Thoracic aorta (tissue), 2 donors: ENCODE results near the gene ANKRD13C. TPM values are rescaled to one million over a fixed set of nuclear protein-coding genes. Genes with fewer than 3 reads are reported as not detected.

Experiments used
- ATAC-seq: fragments of 150-250 bp; one replicate; pipeline ENCODE4 v1.8.0; 2017; ENCODE audit warnings: low read depth; ENCODE audit not compliant: insufficient number of reproducible peaks, low FRiP score
- DNase-seq: peaks from one replicate; pipeline ENCODE4 v3.0.0-alpha.2; 2020; ENCODE audit warnings: low spot score
- H3K27ac ChIP-seq, 2 donors: fragments of 200-600 bp; sonication (generic); 1 replicate in 1 of 2; 2 replicates in 1 of 2; pipeline ENCODE4 v1.5.1; 2016; ENCODE audit warnings: mild to moderate bottlenecking in 2 of 2, moderate library complexity in 2 of 2
- H3K27me3 ChIP-seq: fragments of 200-600 bp; sonication (generic); replicated peaks from 2 replicates; pipeline ENCODE4 v1.6.0; 2016; ENCODE audit warnings: mild to moderate bottlenecking; ENCODE audit not compliant: insufficient read depth
- H3K36me3 ChIP-seq: fragments of 200-600 bp; sonication (generic); one replicate; pipeline ENCODE4 v1.5.1; 2016
- H3K4me1 ChIP-seq, 2 donors: fragments of 200-600 bp; sonication (generic); 1 replicate in 1 of 2; 2 replicates in 1 of 2; pipeline versions ENCODE4 v1.5.1 to v1.6.0; 2016; ENCODE audit warnings: low read depth in 2 of 2, mild to moderate bottlenecking in 1 of 2; ENCODE audit not compliant: control insufficient read depth in 1 of 2
- H3K4me3 ChIP-seq: fragments of 200-600 bp; sonication (generic); 2 replicates; pipeline ENCODE4 v1.5.1; 2016; ENCODE audit warnings: mild to moderate bottlenecking
- H3K9me3 ChIP-seq: fragments of 200-600 bp; sonication (generic); 2 replicates; pipeline ENCODE4 v1.5.1; 2016
- total RNA-seq, 2 donors: library from RNA; depleted of rRNA; stranded (reverse); fragments of >200 nt; gene quantifications; one replicate each; pipeline versions ENCODE4 v1.1.0 to v1.2.3, GENCODE V29; 2016
- TF ChIP-seq, protein P1 (sequence below): fragments of 200-600 bp; sonication (generic); IDR thresholded peaks from one replicate; pipeline ENCODE4 v1.5.1; 2019; ENCODE audit warnings: antibody characterized with exemption

Gene ANKRD13C
- total RNA-seq, 2 donors from 2014 or later = 19.6 to 34.4 TPM

DNA sequence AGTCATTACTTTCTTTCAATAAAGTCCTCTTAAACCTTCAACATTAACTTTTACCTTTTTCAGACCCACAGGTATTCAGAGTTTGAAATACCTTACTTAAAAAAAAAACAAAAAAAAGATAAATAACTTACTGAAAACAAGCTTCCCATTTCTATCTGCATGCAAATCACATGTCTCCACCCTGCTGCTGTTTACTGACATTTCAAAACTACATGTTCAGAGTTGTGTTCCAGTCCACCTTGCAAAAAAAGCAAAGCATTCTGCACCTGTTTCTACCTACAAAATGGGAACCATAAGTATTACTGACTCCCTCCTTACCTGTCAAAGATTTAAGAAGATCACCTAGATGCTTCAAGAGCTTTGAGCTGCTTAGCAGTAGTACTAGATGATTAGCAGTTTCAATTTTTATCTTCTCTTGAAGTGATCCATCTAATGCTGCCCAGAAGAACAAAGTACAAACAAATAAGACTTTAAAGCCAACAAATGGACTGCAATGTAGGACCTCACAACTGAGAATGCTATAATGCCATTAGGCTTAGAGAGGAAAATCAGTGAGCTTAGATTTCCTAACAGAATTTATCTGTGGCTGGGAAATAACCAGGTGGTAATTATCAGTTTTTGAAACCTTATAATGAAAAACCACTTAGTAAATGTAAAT, 61.2 kb downstream of the ANKRD13C start:
- DNase-seq (no peak), ATAC-seq (no peak)
- Histone ChIP-seq H3K27me3 (no peaks in the 10 kb centered on the region), H3K4me3 (no peak overlapping the region), H3K9me3 (no peaks in the 10 kb centered on the region), H3K36me3 (peaks cover 8% of the 10 kb centered on the region), H3K4me1 (no peaks in the 10 kb centered on the region), H3K27ac (no peak overlapping the region)
- TF ChIP-seq, protein P1, sequence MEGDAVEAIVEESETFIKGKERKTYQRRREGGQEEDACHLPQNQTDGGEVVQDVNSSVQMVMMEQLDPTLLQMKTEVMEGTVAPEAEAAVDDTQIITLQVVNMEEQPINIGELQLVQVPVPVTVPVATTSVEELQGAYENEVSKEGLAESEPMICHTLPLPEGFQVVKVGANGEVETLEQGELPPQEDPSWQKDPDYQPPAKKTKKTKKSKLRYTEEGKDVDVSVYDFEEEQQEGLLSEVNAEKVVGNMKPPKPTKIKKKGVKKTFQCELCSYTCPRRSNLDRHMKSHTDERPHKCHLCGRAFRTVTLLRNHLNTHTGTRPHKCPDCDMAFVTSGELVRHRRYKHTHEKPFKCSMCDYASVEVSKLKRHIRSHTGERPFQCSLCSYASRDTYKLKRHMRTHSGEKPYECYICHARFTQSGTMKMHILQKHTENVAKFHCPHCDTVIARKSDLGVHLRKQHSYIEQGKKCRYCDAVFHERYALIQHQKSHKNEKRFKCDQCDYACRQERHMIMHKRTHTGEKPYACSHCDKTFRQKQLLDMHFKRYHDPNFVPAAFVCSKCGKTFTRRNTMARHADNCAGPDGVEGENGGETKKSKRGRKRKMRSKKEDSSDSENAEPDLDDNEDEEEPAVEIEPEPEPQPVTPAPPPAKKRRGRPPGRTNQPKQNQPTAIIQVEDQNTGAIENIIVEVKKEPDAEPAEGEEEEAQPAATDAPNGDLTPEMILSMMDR = no peak

DNA sequence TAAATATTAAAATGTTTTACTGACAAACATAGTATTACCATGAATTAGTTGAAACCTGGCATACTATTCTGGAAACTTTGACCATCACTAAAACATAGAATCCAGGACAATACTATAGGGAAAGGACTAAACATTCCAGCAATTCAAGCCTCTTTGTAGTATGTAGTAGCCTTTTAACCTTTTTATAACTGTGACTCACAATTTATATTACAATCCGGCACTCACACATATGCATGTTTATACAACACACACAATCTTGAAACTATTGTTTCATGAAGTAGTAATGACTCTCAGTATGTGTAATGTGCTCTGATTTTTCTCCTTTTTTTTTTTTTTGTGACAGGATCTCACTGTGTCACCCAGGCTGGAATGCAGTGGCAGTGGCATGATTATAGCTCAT, 64.3 kb downstream of the ANKRD13C start:
- Histone ChIP-seq H3K9me3 (no peaks in the 10 kb centered on the region), H3K4me3 (no peak overlapping the region), H3K27ac (no peak overlapping the region), H3K27me3 (no peaks in the 10 kb centered on the region), H3K4me1 (no peaks in the 10 kb centered on the region), H3K36me3 (peaks cover 8% of the 10 kb centered on the region)
- ATAC-seq (no peak), DNase-seq (no peak)
- TF ChIP-seq, protein P1 = no peak

DNA sequence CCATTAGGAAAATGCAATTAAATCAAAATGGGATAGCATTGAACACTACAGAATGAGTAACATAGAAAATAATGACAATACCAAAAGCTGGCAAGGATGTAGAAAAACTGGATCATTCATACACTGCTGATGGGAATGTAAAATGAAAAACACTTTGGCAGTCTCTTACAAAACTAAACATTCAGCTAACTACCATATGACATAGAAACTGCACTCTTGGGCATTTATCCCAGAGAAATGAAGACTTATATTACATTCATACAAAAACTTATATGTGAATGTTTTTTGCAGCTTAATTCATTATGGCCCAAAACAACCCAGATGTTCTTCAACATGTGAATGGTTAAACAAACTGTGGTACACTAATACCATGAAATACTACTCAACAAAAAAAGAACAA, 66.4 kb downstream of the ANKRD13C start:
- Histone ChIP-seq H3K4me1 (no peaks in the 10 kb centered on the region), H3K36me3 (peaks cover 8% of the 10 kb centered on the region), H3K4me3 (no peak overlapping the region), H3K27ac (no peak overlapping the region), H3K9me3 (no peaks in the 10 kb centered on the region), H3K27me3 (no peaks in the 10 kb centered on the region)
- TF ChIP-seq, protein P1 = no peak
- DNase-seq (no peak), ATAC-seq (no peak)

DNA sequence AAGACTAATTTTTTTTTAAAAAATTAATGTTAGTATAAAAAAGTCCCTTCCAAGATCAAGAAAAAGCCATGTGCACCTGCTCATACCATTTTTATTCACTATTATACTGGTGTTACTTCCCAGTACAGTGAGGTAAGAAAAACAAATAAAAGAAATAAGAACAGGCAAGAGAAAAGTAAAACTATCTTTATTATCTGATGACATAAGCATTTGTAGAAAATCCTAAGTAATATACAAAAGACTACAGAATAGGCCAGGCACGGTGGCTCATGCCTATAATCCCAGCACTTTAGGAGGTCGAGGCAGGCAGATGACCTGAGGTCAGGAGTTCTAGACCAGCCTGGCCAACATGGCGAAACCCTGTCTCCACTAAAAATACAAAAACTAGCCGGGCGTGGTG, 68.1 kb downstream of the ANKRD13C start:
- no peak overlapping the region for H3K4me3 ChIP-seq
- no peaks in the 10 kb centered on the region for H3K9me3 ChIP-seq
- TF ChIP-seq, protein P1 = no peak
- no peaks in the 10 kb centered on the region for H3K4me1 ChIP-seq
- H3K27me3 ChIP-seq = no peaks in the 10 kb centered on the region
- no peaks in the 10 kb centered on the region for H3K36me3 ChIP-seq
- DNase-seq (no peak), ATAC-seq (no peak)
- no peak overlapping the region for H3K27ac ChIP-seq

DNA sequence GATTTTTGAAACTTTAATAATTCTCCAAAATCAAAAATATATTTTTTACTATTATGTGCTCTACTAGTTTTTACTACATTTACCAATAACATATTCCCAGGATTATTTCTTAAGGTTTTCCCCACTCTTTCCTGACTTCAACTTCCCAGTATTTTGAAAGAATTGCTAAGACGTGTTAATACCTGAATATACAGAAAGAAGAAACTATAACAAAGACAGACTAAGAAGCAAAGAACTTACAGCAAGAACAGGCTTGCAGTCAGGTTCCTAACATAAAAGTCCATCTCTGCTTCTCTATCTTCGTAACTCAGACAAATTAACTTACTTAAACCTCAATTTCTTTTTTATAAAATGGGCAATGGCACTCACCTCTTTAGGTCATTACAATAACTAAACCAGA, 70.2 kb downstream of the ANKRD13C start:
- H3K27ac ChIP-seq = no peak overlapping the region
- H3K4me1 ChIP-seq = no peaks in the 10 kb centered on the region
- H3K27me3 ChIP-seq = no peaks in the 10 kb centered on the region
- H3K4me3 ChIP-seq = no peak overlapping the region
- TF ChIP-seq, protein P1 = no peak
- ATAC-seq = no peak
- no peaks in the 10 kb centered on the region for H3K9me3 ChIP-seq
- H3K36me3 ChIP-seq = no peaks in the 10 kb centered on the region
- DNase-seq = no peak
